Measurements from ENCODE around the gene GTF3C2. TPM values are rescaled to one million over a fixed set of nuclear protein-coding genes. Genes with fewer than 3 reads are reported as not detected.
"Not testable (repeated sequence)": the region's sequence is repeated elsewhere in the genome, so short reads cannot be mapped to it uniquely, and the experiment has no call there.

Gene GTF3C2
- total and polyA plus RNA-seq, 8 donors, result 21.2 to 34.3 (median 27.7) TPM

GRCh38 chr2:27303093-27304025, 53.2 kb downstream of the GTF3C2 start:
- 12 to 15% methylated on average over 25 of the region's 25 CpGs for WGBS, 2 donors
- DNase-seq, result peak in 4 of 6 donors; percentile 51 to 65 (median 58)
- Histone ChIP-seq H3K27me3 (peaks cover 0 to 7% (median 3%) of the 10 kb centered on the region in 4 donors), H3K9me3 (no peaks in the 10 kb centered on the region), H3K4me3 (peak overlapping the region in 2 of 4 donors; percentile 26 to 38), H3K4me1 (peaks cover 0 to 11% (median 8%) of the 10 kb centered on the region in 3 donors), H3K27ac (no peak overlapping the region), H3K36me3 (no peaks in the 10 kb centered on the region)
- no peak for FAIRE-seq
- TF ChIP-seq CTCF (IDR thresholded peaks at IDR 0.05), result peak; percentile 63 to 75 (median 72)
- ATAC-seq, result peak; percentile 79 to 92 (median 86)
- intact Hi-C loops (cut with DNase I), result no loop called here

GRCh38 chr2:27300606-27301005, 56.0 kb downstream of the GTF3C2 start:
- H3K27me3 ChIP-seq; H3K9me3 ChIP-seq; intact Hi-C loops (cut with DNase I); FAIRE-seq; H3K36me3 ChIP-seq; H3K27ac ChIP-seq; H3K4me1 ChIP-seq; ATAC-seq; H3K4me3 ChIP-seq; DNase-seq: not testable (repeated sequence)
- 61 to 73% methylated on average over 4 of the region's 4 CpGs for WGBS, 2 donors

- WGBS, 2 donors, result 66 to 73% methylated on average over 18 of the region's 18 CpGs
- DNase-seq (no peak), FAIRE-seq (no peak), ATAC-seq (no peak)
- no peaks in the 10 kb centered on the region for H3K36me3 ChIP-seq
- H3K27me3 ChIP-seq, result no peaks in the 10 kb centered on the region
- H3K27ac ChIP-seq, result no peak overlapping the region
- intact Hi-C loops (cut with DNase I), result no loop called here
- H3K9me3 ChIP-seq, result no peaks in the 10 kb centered on the region
- TF ChIP-seq CTCF (IDR thresholded peaks at IDR 0.05), result no peak
- peaks cover 0 to 3% (median 0%) of the 10 kb centered on the region in 3 donors for H3K4me1 ChIP-seq
- no peak overlapping the region for H3K4me3 ChIP-seq
These were observed 58.0 kb downstream of the GTF3C2 start for GRCh38 chr2:27298391-27299080.

GRCh38 chr2:27297195-27297594, 59.4 kb downstream of the GTF3C2 start:
- Histone ChIP-seq H3K27ac (no peak overlapping the region), H3K9me3 (no peaks in the 10 kb centered on the region), H3K27me3 (no peaks in the 10 kb centered on the region), H3K36me3 (no peaks in the 10 kb centered on the region), H3K4me3 (no peak overlapping the region), H3K4me1 (peaks cover 0 to 12% (median 0%) of the 10 kb centered on the region in 3 donors)
- ATAC-seq, result no peak
- no peak for TF ChIP-seq CTCF (IDR thresholded peaks at IDR 0.05)
- FAIRE-seq, result no peak
- no peak for DNase-seq
- intact Hi-C loops (cut with DNase I), result no loop called here
- 54 to 76% methylated on average over 3 of the region's 3 CpGs for WGBS, 2 donors

GRCh38 chr2:27296481-27296880, 60.1 kb downstream of the GTF3C2 start:
- WGBS, 2 donors, result 32 to 48% methylated on average over 4 of the region's 4 CpGs
- no peak for DNase-seq
- ATAC-seq, result no peak
- intact Hi-C loops (cut with DNase I), result no loop called here
- Histone ChIP-seq H3K27me3 (no peaks in the 10 kb centered on the region), H3K9me3 (no peaks in the 10 kb centered on the region), H3K27ac (no peak overlapping the region), H3K4me1 (peaks cover 0 to 12% (median 0%) of the 10 kb centered on the region in 3 donors), H3K4me3 (no peak overlapping the region), H3K36me3 (no peaks in the 10 kb centered on the region)
- no peak for TF ChIP-seq CTCF (IDR thresholded peaks at IDR 0.05)
- no peak for FAIRE-seq

Measured in pancreas (tissue), 10 donors.